CD4-positive, alpha-beta T cell treated with Interferon gamma for 1 hour (primary cell): ENCODE data around the gene TFDP1.

Experiments
- DNase-seq: peaks from one replicate; pipeline ENCODE4 v3.0.0-alpha.2; 2020

Gene TFDP1

GRCh38 chr13:113599391-113599790 is 14.8 kb downstream of the TFDP1 start:
- no peak for DNase-seq

GRCh38 chr13:113601166-113602070 is 16.9 kb downstream of the TFDP1 start:
- DNase-seq: no peak

DNA sequence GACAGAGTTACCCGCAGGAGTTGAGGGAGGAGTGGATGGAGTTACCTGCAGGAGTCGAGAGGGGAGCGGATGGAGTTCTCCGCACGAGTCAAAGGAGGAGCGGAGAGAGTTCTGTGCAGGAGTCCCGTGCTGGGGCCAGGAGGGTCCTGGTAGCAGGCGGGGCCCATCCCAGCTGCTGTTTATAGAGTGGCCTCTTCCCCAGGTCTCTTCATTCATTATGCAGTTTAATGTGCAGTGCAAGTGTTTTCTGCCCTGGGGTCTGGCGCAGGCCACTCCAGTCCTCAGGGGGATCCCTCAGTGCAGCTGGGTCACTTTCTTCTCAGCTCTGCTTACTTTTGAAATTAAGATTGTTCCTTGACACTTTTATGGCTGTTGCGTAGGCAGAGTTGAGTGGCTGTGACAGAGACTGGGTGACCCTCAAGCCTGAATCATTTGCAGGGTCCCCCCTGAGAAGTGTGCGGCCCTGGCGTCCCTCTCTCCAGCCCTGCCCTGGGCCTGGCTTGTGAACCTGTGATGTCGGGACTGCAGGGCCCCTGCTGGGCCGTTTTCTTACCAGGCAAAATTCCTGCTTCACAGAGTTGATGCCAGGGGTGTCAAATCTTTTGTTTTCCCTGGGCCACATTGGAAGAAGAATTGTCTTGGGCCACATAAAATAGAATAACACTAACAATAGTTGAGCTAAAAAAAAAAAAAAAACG is 17.9 kb downstream of the TFDP1 start:
- DNase-seq: no peak

DNA sequence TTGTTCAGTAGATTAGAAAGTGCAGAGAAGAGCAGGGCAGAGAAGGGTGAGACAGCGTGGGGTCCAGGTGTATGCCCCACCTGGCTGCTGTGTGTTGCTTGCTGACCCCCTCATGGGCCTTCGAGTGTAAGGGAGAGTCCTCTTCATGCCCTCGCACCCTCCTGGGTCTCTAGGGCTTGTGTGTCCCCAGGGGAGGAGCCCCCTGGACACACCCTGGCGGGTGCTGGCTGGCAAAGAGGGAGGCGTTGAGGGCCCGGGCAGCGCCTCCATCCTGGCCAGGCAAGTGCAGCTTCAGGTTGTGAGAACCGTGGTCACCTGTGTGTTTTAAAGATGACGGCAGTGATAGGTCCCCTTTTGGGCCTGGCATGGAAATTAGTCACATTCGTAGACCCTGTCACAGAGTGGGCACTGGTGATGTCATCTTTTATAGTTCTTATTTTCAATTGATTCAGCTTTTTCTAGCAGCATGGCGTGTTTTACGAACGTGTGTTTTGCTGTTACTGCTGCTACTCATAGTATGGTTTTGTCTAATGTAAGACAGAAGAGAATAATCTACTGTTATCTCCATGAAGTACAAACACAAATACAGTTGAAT is 18.7 kb downstream of the TFDP1 start:
- DNase-seq: no peak

- no peak for DNase-seq
These were observed 19.6 kb downstream of the TFDP1 start for GRCh38 chr13:113604186-113604585.

- DNase-seq: no peak
These were observed 20.9 kb downstream of the TFDP1 start for GRCh38 chr13:113605461-113605860.

GRCh38 chr13:113605866-113606438 is 21.4 kb downstream of the TFDP1 start:
- DNase-seq: no peak

DNA sequence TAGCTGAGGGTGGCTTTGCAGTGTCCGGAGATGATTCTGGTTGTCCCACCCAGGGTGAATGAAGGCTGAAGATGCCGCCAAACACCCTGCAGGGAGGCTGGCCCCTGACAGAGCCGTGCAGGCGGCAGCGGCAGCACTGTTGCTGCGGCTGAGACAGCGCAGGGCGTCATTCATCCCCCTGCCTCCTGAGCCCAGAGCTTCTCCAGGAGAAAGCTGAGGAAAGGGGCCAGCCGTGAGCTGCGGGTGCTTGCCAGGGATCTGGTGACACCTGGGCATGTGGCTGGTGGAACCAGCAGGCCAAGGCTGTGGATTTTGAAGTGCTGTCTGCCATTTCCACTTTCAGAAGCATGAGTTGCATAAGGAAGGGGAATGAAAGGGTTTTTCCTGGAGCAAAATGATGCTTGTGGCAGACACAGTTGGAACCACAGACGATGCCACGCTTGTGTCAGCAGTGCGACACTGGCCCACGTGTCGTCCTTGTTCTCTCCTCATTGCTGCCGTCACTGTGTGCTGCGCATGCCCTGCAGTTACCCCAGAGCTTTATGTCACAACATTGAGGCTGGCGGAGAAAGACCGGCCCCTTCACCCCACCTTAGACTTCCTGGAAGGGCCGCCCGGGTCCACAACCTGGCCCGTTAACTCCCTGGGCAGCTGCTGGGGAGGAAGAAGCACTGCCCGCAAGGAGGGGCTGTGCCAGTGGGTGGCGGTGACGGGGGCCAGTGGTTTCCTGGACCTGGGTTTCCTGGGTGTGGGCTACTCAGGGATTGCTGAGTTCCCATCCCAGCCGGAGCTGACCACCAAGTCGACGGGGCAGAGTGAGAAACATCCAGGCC is 22.7 kb downstream of the TFDP1 start:
- peak; percentile 79 for DNase-seq

DNA sequence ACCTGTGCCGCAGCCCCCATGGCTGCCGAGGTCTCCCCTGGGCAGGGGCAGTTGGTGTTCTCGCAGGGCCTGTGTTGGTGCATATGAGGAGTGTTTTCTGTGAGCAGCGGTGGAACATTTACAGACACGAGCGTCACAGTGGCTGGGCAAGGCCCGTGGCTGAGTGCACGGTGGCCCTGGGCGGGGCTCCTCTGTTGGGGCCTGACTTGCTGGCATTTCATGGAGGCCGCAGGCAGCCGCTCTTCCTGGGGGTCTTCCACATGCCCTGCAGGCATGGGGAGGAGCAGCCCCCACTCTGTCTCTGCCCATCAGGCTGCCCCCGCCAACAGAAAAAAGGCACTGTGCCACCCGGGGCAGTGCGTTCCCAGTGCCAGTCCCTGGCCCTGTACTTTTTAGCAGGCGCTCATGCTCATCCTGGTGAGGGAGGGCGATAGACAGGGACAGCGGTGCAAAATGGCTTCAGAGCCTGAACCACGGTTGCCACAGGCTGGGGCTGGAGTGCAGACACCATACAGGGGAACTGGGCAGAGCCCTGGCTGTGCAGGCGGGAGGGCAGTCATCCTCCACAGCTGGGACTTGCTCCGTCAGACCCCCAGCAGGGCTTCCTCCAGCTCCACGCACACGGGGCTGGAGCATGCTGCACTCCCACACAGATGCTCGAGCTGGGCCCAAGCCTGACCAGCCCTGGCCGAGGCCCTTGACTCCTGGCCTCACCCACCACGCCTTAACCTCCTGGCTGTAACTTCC is 23.5 kb downstream of the TFDP1 start:
- no peak for DNase-seq

DNA sequence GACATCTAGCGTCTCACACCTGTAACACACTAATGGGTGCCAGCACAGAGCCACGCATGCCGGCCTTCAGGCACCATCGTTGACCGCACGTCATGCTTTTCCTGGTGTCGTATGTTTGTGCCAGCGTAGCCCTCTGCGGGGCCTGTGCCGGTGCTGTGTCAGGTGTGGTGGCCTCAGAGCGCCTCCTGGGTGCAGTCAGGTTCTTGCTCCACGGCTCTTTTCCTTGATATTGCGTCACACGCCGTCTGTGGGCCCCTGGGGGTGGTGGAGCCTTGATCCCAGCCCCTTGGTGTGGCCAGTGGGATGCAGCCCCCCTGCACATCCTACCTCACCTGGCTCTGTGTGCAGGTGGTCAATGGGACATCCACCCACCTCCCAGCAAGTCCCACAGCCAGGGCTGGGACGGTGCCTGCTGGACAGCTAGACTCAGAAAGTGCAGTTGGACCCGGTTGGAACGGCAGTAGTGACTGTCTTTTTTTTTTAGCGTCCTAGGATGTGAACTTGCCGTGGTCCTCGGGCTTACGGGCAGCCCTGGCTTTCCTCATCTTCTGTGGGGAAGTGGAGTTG is 24.5 kb downstream of the TFDP1 start:
- no peak for DNase-seq

GRCh38 chr13:113609616-113610015 is 25.1 kb downstream of the TFDP1 start:
- DNase-seq: no peak

DNA sequence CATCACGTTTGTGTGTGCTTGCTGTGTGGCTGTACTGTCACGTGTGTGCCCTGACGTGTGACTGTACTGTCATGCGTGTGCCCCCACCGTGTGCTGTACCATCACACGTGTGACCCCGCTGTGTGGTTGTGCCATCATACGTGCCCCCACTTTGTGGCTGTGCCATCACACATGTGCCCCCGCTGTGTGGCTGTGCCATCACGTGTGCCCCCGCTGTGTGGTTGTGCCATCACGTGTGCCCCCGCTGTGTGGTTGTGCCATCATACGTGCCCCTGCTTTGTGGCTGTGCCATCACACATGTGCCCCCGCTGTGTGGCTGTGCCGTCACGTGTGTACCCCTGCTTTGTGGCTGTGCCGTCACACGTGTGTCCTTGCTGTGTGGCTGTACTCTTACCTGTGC is 25.7 kb downstream of the TFDP1 start:
- no peak for DNase-seq

DNA sequence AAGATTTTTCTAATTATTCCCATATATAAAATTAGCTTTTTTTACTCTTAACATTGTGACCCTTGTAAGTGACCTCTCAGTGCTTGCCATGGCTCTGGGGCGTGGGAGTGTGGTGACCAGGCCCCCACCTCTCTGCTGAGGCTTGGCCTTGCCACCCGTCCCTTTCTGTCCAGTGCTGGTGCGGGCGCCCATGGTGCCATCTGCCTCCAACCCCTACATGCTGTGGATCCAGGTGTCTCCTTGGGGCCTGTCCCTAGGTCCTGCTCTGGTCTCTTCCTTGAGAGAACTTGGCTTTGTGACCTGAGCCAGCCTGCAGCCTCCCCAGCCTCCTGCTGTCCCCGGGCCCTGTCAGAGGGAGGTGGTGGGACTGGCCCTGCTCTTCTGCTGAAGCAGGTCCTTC is 27.4 kb downstream of the TFDP1 start:
- no peak for DNase-seq

DNA sequence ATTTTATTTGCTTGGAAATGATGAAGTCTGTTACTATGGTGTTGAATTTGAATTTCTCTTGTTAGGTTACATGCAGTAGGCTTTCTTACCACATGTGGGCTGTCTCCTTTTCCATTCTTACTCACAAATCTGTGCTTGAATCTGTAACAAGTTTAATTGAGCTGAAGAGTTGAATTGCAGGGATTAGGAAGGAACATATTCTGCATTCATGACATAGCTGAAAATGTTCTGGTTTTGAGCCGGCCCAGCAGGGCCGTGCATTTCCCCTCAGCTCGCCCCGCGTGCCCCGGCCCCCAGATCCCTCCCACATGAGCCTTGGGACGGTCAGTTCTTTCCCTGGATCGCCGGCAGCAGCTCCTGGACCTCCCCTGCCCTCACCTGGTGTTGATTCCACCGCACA is 28.1 kb downstream of the TFDP1 start:
- DNase-seq: no peak

DNA sequence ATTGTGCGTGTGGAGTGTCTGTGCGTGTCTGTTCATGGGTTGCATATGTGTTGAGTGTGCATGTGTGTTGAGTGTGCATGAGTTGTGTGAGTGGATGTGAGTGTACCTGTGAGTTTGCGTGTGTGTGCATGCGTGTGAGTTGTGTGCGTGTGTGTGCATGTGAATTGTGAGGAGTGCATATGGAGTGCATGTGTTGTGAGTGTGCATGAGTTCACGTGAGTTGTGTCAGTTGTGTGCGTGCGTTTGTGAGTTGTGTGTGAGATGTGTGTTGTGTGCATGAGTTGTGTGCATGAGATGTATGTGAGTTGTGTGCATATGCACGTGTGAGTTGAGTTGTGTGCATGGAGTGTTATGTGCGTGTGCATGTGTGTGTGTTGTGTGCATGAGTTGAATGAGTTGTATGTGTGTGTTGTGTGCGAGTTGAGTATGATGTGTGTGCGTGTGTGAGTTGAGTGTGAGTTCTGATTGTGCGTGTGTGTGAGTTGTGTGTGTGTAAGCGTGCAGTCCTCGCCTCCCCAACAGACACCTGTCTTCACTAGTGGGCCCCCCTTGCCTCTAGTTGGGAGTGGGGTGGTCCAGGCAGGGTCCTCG is 29.3 kb downstream of the TFDP1 start:
- DNase-seq: no peak

- DNase-seq: peak; percentile 24
These were observed 31.8 kb downstream of the TFDP1 start for GRCh38 chr13:113616281-113616906.

GRCh38 chr13:113616991-113617749 is 32.6 kb downstream of the TFDP1 start:
- DNase-seq: no peak

- DNase-seq: no peak
These were observed 33.4 kb downstream of the TFDP1 start for GRCh38 chr13:113617961-113618360.

- no peak for DNase-seq
These were observed 33.9 kb downstream of the TFDP1 start for GRCh38 chr13:113618455-113618854.
